ENCODE data around the gene METTL16. TPM values are rescaled to one million over a fixed set of nuclear protein-coding genes. Genes with fewer than 3 reads are reported as not detected.
A peak's percentile ranks its signal among the peaks of the same experiment; 100 is the strongest.

METTL16 gene, protein sequence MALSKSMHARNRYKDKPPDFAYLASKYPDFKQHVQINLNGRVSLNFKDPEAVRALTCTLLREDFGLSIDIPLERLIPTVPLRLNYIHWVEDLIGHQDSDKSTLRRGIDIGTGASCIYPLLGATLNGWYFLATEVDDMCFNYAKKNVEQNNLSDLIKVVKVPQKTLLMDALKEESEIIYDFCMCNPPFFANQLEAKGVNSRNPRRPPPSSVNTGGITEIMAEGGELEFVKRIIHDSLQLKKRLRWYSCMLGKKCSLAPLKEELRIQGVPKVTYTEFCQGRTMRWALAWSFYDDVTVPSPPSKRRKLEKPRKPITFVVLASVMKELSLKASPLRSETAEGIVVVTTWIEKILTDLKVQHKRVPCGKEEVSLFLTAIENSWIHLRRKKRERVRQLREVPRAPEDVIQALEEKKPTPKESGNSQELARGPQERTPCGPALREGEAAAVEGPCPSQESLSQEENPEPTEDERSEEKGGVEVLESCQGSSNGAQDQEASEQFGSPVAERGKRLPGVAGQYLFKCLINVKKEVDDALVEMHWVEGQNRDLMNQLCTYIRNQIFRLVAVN
- total RNA-seq: 44.9 and 49.9 TPM in 2 replicates
- long read RNA-seq, full-length matches to known transcripts: 4 of 20 reads
- long read RNA-seq, partial matches to known transcripts: 8 of 20 reads
- long read RNA-seq, other reads (novel, unspliced or antisense): 8 of 20 reads

DNA sequence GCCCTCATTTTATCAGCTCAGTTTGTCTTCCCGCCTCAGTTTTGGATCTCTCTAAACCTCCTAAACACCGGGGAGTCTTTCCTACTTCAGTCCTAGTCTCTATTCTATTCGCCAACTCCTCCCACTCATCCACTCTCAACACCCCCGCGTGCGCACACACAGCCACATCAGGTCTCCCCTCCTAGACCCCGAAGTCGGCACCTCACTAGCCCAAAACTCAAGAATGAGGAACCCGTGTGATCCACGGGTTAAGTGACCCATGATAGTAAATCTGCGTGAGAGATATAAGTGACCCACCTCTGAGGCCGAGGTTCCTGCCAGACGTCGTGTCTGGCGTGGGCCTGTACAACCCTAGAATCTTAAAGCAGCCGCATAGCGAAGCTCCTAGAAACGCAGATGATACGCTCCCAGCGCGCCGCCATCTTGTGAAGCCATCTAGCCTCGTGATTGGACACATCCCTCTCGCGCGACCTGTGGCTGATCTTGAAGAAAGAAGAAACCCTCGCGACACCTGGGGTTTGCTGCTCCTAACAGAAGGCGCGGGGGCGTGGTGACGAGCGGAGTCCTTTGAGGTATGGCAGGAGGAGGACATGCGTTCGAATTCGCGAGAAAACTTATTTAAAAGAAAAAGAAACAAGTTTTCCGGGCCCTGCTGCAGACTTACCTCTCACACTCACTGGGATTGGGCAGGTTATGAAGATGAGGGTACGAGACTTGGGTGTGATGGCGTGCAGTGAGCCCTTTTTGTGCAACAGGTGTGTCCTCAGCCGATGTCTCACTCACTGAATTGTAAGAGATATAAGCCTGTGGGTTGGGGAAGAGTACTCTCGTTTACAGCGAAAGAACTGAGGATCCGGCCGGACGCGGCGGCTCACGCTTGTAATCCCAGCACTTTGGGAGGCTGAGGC is at the start of gene METTL16:
Gene METTL16, minus strand, starts transcription at position 427 of the 908 bp plus-strand sequence. CDS start 9,557 bp downstream, outside the sequence.
- peak; percentile 94 for DNase-seq (ENCODE audit: low read depth, low spot score)
- Mint-ChIP-seq H3K4me3 (no peak within 1 kb of the TSS), H3K9me3 (no peaks in the 10 kb centered on the region), H3K36me3 (ENCODE audit: low read depth) (peaks cover 12% of the 10 kb centered on the region), H3K4me1 (peaks cover 14% of the 10 kb centered on the region), H3K27ac (ENCODE audit: unreplicated experiment) (no peak within 1 kb of the TSS), H3K27me3 (ENCODE audit: low read depth) (no peaks in the 10 kb centered on the region)
- TF ChIP-seq, protein P1, sequence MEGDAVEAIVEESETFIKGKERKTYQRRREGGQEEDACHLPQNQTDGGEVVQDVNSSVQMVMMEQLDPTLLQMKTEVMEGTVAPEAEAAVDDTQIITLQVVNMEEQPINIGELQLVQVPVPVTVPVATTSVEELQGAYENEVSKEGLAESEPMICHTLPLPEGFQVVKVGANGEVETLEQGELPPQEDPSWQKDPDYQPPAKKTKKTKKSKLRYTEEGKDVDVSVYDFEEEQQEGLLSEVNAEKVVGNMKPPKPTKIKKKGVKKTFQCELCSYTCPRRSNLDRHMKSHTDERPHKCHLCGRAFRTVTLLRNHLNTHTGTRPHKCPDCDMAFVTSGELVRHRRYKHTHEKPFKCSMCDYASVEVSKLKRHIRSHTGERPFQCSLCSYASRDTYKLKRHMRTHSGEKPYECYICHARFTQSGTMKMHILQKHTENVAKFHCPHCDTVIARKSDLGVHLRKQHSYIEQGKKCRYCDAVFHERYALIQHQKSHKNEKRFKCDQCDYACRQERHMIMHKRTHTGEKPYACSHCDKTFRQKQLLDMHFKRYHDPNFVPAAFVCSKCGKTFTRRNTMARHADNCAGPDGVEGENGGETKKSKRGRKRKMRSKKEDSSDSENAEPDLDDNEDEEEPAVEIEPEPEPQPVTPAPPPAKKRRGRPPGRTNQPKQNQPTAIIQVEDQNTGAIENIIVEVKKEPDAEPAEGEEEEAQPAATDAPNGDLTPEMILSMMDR (conservative IDR thresholded peaks at IDR 0.05): no peak

DNA sequence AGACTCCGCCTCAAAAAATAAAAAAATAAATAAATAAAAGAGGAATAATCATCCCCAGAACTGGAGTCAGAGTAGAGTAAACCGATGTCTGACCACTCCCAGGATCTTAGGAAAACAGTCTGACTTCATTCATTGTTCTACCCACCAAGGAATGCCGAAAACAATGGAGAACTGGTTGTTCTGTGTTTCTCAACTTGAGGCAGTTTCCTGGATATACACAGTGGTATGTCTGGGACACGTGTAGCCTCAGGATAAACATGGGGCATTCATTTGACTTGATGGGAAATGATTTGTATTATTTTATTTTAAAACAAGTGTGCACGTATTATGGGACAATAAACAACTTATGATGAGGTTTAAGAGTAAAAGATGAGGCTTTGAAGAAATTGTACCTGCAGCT is 49.0 kb upstream of the METTL16 start:
- no peaks in the 10 kb centered on the region for H3K27me3 Mint-ChIP-seq (ENCODE audit: low read depth)

DNA sequence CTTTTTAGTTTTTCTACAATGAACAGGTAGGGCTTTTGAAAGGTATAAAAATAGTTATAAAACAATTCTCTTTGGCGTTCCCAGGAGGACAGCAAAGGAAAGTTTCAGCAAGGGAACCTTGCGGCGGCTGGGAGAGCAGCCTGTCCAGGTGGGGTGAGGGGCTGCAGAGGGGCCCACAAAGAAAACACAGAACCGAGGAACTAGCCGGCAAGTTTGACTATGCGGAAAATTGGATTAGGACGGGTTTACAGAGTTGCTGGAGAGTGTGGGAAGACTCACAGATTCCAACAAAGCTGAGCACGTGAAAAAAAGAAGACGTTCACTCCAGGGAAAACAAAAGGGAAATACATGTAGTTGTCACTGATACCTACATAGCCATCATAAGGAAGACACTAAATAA is 40.2 kb upstream of the METTL16 start:
- Mint-ChIP-seq H3K9me3 (peaks cover 5% of the 10 kb centered on the region), H3K36me3 (ENCODE audit: low read depth) (no peaks in the 10 kb centered on the region), H3K4me1 (peaks cover 17% of the 10 kb centered on the region), H3K27ac (ENCODE audit: unreplicated experiment) (peak overlapping the region; percentile 86), H3K27me3 (ENCODE audit: low read depth) (peaks cover 7% of the 10 kb centered on the region), H3K4me3 (no peak overlapping the region)
- TF ChIP-seq, protein P1 (conservative IDR thresholded peaks at IDR 0.05): no peak
- DNase-seq (ENCODE audit: low read depth, low spot score): no peak

More for the DNA sequence above, 49.0 kb upstream of the METTL16 start:
- peaks cover 3% of the 10 kb centered on the region for H3K36me3 Mint-ChIP-seq (ENCODE audit: low read depth)
- H3K9me3 Mint-ChIP-seq: peaks cover 5% of the 10 kb centered on the region
- DNase-seq (ENCODE audit: low read depth, low spot score): no peak
- H3K4me1 Mint-ChIP-seq: peaks cover 7% of the 10 kb centered on the region
- no peak overlapping the region for H3K4me3 Mint-ChIP-seq
- no peak overlapping the region for H3K27ac Mint-ChIP-seq (ENCODE audit: unreplicated experiment)
- TF ChIP-seq, protein P1 (conservative IDR thresholded peaks at IDR 0.05): no peak

DNA sequence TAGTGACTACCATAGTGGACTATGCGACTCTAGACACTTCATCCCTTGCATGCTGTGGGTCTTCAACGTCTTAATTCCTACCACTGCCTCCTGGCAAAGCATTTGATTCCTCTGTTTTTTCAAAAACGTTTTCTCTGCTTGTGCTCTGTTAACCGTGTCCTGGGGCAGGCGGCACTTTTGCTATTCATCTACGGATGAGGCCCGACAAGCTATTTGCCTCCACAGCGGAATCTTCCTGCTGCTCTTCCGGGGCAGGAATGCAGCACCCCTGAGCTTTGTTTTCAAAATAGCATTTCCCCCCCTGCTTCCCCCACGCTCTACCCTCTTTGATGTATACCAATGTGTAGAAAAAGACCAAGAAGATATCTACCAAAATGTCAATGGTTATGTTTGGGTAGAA is 39.8 kb upstream of the METTL16 start:
- no peak for DNase-seq (ENCODE audit: low read depth, low spot score)
- TF ChIP-seq, protein P1 (conservative IDR thresholded peaks at IDR 0.05): no peak
- H3K4me1 Mint-ChIP-seq: peaks cover 17% of the 10 kb centered on the region

More for the DNA sequence above, 39.8 kb upstream of the METTL16 start:
- no peak overlapping the region for H3K4me3 Mint-ChIP-seq
- H3K27me3 Mint-ChIP-seq (ENCODE audit: low read depth): peaks cover 7% of the 10 kb centered on the region
- H3K36me3 Mint-ChIP-seq (ENCODE audit: low read depth): no peaks in the 10 kb centered on the region
- H3K27ac Mint-ChIP-seq (ENCODE audit: unreplicated experiment): no peak overlapping the region
- peaks cover 3% of the 10 kb centered on the region for H3K9me3 Mint-ChIP-seq

Measured in neural crest cell (in vitro differentiated cells).